ENCODE measurements around the gene CIDEC.

Gene CIDEC

DNA sequence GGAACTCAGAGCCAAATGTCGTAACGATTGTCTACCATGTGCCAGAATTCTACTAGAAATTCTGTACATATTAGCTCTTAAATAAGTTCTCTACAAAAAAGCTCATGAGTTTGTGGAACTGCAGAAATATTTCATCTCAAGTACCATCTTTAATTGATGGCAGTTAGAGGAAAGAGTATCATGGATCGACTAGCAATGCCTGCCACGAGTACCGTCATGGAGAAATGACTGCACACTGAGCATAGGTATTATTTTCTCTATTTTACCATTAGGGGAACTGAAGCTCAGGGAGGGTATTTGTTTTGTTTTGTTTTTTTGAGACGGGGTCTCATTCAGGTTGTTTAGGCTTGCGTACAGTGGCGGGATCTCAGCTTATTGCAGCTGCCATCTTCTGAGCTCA lies 39.0 kb downstream of the CIDEC start:
- DNase-seq: no peak

DNA sequence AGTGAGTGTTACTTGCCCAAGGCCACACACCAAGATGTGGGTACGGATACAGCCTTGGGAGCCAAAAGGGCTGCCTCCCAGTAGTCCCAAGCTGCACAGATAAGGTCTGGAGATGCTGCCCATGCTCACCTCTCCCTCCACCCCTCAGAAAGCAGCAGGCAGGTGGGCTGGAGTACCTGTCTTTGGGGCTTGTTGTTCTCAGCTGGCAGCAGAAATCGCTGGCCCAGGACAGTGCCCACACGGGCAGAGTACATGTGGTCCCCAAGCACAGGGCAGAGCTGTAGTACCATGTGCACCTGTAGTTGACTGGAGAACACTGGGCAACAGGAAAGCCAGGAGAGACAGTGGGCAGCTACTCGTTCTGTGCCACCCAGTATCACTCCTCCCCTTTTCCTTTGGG lies 41.2 kb downstream of the CIDEC start:
- no peak for DNase-seq

DNA sequence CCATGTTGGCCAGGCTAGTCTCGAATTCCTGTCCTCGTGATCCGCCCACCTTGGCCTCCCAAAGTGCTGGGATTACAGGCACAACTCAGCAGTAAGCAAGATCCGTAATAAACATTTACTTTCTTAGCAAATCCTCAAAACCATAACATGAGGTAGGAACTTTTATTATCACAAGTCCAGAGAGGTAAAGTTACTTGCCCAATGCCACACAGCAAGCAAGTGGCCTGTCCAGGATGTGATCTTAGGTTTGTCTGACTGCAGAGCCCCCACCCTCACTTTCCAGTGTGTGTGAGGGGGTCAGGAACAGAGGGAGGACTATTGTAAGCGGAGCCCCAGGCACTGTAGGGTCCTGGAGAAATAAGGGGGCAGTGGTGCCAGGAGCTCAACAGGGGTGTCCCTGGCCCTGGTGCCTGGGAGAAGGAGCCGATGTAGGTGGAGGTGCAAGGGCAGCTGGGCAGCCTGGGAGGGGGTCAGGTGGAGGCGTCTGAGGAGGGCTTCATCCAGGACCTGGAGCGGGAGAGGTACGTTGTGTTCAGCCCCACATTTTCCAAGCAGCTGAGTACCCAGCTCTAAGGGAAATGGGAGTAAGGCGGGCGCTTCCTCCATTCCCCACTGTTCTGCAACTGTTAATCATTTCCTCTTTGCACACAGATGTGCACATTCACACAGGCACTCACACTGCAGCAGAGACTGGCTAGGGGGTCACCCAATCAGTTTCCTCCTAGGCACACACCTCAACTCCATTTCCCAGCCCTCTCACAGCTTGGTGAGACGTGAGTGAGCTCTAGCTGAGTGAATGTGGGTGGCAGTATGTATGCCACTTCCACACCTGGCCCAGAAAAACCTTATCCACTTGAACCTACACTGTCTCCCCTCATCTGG lies 42.1 kb downstream of the CIDEC start:
- no peak for DNase-seq

DNA sequence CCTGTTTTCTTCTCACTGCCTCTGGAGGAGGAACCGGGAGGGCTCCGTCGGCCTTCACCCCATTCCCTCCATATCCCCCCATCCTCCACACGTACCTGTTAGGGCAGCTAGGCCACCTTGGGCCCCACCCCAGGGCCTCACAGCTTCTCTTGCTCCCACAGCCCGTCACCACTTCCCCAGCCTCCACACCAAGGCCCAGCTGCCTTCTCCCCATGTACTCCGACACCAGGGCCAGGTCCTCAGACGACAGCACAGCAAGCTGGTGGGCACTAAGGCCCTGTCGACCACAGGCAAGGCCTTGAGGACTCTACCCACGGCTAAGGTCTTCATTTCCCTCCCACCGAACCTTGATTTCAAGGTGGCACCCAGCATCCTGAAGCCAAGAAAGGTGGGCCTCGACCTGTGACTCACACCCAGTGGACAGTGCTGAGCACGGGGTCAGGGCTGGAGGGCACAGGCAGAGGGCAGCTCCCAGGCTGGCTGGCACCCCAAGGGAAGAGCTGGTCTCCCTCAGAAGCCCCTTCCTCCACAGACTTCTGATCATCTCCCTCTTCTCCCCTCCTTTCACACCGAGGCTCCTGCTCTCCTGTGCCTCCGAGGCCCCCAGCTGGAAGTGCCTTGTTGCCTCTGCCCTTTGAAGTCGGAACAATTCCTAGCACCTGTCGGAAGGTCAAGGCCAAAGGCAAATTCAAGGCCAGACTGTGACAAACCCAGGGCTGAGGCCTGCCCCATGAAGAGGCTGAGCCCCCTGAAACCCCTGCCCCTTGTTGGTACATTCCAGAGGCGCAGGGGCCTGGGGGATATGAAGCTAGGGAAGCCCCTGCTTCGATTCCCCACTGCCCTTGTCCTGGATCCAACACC lies 45.3 kb downstream of the CIDEC start:
- DNase-seq: no peak

DNA sequence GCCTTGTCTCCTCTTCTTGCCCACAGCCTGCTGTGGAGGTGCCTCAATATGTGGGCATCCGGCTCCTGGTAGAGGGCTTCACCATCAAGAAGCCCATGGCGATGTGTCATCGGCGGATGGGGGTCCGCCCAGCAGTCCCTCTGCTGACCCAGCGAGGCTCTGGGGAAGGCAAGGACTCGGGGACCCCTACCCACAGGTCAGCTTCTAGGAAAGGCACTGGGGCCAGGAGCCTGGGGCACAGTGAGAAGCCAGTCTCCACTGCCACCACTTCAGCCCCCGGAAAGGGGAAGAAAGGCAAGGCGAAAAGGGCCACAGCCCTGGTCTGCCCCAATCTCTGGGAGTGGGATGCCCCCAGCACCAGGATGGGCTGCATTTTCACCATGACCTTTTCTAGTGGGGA lies 47.0 kb downstream of the CIDEC start:
- no peak for DNase-seq

DNA sequence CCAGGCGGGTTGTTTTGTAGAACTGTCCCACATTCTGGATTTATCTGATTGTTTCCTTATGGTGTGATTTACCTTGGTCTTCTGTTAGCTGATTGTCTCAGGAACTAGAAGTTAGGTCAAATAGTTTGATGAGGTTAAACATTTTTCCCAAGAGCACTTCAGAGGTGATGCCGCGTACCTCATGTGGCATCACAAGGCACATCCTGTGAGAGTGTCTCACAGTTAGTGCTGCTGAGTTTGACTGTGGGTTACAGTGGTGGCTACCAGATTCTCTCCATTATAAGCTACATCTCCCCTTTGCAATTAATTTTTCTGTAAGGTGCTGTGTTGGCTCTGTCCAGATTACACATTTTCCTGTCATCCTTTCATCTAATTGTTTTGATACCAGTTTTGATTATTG lies 48.8 kb downstream of the CIDEC start:
- no peak for DNase-seq

DNA sequence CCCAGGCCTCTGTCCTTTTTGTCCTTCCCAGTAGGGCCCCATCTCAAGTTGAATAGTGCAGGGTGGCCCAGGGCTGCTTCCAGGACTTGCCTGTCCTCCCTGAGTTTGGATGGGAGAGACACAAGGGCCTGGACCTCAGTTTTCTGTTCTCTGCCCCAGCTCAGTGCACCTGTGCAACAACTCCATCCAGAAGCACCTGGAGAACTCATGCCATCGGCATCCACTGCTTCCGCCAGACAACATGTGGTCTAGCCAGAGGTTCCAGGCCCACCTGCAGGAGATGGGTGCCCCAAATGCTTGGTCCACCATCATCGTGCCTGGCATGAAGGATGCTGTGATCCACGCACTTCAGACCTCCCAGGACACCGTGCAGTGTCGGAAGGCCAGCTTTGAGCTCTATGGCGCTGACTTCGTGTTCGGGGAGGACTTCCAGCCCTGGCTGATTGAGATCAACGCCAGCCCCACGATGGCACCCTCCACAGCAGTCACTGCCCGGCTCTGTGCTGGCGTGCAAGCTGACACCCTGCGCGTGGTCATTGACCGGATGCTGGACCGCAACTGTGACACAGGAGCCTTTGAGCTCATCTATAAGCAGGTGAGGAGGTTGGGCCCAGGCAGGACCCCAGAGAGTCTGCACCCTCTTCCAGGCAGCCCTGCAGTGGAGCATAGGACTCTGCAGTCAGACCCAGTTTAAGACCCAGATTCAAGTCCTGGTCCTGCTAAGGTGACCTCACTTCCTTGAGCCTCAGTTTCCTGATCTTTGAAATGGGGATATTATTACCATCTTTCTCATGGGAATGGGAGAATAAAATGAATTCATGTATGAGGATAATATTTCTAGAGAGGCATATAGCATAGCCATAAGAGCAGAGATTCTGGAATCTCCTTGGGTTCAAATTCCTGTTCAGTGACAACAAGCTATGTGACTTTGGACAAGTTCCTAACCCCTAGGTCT lies 51.0 kb downstream of the CIDEC start:
- DNase-seq: no peak

DNA sequence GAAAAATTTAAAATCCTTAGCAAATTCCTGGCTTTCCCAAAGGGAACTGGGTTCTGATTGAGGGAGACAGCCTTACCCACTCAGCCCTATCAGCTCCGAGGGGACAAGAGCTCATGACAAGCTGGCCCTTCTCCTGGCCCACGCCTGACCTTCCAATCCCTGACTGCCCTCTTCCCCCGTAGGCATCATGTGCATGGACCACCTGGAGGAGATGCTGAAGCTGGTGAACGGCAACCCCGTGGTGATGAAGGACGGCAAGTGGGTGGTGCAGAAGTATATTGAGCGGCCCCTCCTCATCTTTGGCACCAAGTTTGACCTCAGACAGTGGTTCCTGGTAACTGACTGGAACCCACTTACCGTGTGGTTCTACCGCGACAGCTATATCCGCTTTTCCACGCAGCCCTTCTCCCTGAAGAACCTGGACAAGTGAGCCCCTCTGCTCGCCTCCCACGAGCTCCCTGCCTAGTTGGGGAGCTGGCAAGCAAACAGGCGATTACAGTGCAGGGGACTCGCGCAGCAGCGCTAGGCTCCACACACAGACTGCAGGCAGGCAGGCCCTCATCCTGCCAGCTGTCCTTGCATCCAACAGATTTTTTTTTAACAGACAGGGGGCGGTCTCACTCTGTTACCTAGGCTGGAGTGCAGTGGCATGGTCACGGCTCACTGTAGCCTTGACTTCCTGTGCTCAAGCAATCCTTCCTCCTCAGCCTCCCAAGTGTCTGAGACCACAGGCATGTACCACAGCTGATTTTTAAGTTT lies 53.1 kb downstream of the CIDEC start:
- no peak for DNase-seq

DNA sequence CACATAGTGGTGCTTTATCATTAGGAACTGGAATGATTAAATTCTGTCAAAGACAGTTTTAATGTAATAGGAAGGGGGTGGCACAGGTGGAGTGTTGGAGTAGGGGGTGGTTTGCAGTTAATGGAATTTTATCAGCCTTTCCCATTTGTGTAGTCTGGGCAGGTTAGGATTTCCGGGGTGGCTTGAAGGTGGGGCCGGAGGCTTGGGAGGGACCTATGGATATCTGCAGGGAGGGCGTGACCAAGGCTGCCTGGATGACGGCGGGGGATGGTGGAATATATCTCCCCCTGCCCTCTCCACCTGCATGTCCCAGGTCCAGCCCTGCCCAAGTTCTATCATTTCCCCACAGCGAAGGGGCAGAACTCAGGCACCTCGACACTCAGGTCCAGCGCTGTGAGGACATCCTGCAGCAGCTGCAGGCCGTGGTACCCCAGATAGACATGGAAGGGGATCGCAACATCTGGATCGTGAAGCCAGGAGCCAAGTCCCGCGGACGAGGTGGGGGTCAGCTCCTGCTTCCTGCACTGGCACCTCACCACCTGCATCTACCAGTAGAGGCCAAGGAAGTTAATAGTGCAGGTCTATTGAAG lies 54.5 kb downstream of the CIDEC start:
- DNase-seq: no peak

DNA sequence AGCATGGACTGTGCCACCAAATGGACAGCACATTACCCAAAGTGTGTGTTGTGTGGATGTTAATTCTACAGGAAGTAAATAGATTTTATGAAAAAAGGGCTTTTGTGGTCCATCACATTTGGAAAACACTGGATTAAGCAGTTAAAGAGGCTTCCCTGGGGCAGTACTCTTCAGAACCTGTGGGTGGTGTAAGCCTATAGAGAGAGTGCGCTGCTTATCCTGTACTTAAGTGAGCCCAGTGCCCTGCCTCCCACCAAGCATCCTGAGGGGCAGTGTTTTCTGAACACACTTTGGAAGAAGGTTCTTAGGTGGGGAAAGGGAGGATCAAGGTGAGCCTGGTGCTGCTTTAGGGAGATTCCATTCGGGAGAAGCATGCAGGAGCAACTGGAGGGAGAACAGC lies 59.1 kb downstream of the CIDEC start:
- no peak for DNase-seq

DNA sequence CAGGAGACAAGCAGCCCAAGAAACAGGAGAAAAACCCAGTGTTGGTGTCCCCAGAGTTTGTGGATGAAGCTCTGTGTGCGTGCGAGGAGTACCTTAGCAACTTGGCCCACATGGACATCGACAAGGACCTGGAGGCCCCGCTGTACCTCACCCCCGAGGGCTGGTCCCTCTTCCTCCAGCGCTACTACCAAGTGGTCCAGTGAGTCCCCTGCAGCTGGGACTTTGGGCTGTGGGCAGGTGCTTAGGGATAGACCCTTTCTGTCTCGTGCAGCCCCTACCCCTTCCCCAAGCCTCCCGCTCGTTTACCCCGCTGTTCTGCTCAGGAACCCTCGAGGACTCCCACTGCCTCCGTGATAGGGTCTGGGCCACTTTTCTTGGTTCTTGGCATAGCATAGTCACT lies 59.5 kb downstream of the CIDEC start:
- DNase-seq: no peak

DNA sequence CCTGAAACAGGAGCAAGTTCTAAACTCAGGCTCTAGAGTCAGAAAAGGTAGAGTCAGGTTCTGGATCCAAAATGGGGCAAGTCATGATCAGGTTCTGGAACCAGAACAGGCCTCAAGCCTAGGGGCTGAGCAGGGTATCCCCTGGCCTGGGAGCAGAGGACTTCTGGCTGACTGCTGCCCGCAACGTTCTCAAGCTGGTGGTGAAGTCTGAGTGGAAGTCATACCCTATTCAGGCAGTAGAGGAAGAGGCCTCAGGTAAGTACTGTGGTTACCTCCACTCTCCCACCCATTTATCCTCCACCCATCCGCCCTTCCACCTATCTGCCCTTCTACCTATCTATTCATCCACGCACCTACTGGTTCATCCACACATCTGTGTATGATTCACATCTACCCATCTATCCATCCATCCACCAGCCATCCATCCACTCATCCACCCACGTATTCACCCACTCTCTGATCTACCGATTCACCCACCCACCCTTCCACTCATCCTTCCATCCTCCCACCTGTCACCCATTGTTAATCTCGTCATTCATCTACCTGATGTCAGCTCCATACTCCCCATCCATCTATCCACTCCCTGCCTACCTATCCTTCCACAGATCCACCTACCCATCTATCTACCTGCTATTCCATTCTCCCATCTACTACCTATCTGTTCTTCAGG lies 61.3 kb downstream of the CIDEC start:
- no peak for DNase-seq

DNA sequence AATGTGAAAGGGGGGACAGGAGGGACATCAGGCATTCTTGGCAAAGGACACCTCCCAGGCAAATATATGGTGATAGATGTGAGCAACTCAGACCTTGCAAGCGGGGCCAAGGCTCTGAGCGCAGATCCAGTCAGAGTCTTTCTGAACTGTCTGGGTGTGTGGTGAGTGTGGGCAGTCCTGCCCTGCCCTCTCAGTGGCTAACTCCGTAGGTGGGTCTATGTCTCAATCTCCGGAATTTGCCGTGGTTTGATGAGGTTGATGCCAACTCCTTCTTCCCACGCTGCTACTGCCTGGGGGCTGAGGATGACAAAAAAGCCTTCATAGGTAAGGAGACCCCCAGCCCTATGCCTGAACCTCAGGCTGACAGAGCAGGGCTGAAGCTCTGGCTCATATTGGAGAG lies 62.6 kb downstream of the CIDEC start:
- DNase-seq: no peak

Measured in activated naive CD4-positive, alpha-beta T cell treated with anti-CD3 and anti-CD28 coated beads, Interleukin-2, amount 50 U/mL, for 16 hours (primary cell).